NB4 (cell line): ENCODE measurements around the gene SLC6A11.

Experiments used
- MYC ChIP-seq: IDR thresholded peaks from 2 replicates; pipeline ENCODE4 v1.6.1; 2011; ENCODE audit warnings: low read depth, low read length
- POLR2A ChIP-seq: IDR thresholded peaks from 2 replicates; pipeline ENCODE4 v1.6.1; 2011; ENCODE audit warnings: mild to moderate bottlenecking; ENCODE audit not compliant: insufficient read length; ENCODE audit errors: extremely low read depth
- TF ChIP-seq, protein P1 (sequence below): IDR thresholded peaks from one replicate; pipeline ENCODE4 v1.5.1; 2012; ENCODE audit warnings: low read depth, low read length
- TF ChIP-seq, protein P2 (sequence below): IDR thresholded peaks from 2 replicates; pipeline ENCODE4 v1.6.1; 2011; ENCODE audit warnings: low read depth, low read length

DNA sequence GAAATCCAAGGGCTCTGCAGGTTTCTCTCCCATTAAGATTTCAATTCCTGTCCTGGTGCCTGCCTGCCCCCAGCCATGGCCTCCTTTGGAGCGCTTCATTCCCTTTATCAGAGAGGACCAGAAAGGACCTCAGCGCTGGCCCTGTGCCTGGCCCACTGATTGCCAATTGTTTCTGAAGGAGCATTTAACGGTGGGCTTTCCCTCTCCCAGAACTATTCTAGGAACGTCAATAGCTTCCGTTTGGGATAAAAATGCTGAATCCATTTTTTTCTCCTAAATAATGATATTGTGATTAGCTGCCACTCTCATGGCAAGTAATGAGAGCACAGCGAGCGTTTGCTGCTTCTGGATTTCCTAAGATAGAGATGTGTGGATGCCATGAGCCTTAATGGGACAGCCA, 164.3 kb downstream of the SLC6A11 start:
- no peak for TF ChIP-seq POLR2A
- TF ChIP-seq, protein P1, sequence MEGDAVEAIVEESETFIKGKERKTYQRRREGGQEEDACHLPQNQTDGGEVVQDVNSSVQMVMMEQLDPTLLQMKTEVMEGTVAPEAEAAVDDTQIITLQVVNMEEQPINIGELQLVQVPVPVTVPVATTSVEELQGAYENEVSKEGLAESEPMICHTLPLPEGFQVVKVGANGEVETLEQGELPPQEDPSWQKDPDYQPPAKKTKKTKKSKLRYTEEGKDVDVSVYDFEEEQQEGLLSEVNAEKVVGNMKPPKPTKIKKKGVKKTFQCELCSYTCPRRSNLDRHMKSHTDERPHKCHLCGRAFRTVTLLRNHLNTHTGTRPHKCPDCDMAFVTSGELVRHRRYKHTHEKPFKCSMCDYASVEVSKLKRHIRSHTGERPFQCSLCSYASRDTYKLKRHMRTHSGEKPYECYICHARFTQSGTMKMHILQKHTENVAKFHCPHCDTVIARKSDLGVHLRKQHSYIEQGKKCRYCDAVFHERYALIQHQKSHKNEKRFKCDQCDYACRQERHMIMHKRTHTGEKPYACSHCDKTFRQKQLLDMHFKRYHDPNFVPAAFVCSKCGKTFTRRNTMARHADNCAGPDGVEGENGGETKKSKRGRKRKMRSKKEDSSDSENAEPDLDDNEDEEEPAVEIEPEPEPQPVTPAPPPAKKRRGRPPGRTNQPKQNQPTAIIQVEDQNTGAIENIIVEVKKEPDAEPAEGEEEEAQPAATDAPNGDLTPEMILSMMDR: no peak
- TF ChIP-seq, protein P2, sequence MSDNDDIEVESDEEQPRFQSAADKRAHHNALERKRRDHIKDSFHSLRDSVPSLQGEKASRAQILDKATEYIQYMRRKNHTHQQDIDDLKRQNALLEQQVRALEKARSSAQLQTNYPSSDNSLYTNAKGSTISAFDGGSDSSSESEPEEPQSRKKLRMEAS: no peak
- TF ChIP-seq MYC: no peak
